Fibroblast of villous mesenchyme (primary cell): ENCODE data around the gene BNC2. TPM values are rescaled to one million over a fixed set of nuclear protein-coding genes. Genes with fewer than 3 reads are reported as not detected.

Experiments used
- DNase-seq: peaks from one replicate; pipeline ENCODE4 v3.0.0-alpha.2; 2010; ENCODE audit warnings: low read depth
- H3K4me3 ChIP-seq: 2 replicates; pipeline ENCODE4 v1.5.1; 2011; ENCODE audit warnings: low read depth, mild to moderate bottlenecking, low read length
- CTCF ChIP-seq: IDR thresholded peaks from 2 replicates; pipeline ENCODE4 v1.5.1; 2012; ENCODE audit warnings: low read depth, mild to moderate bottlenecking, low read length; ENCODE audit not compliant: insufficient read depth
- total RNA-seq: library from RNA; depleted of rRNA; stranded (reverse); fragments of >200 nt; gene quantifications from 2 replicates; pipeline ENCODE4 v1.2.3, GENCODE V29; 2012

The BNC2 gene
- total RNA-seq, 1 donor, result 33.7 TPM

GRCh38 chr9:16532681-16533450, 337.6 kb downstream of the BNC2 start:
- no peak for TF ChIP-seq CTCF
- DNase-seq, result peak; percentile 86
- no peak overlapping the region for H3K4me3 ChIP-seq

- no peak for DNase-seq
- TF ChIP-seq CTCF, result no peak
- no peak overlapping the region for H3K4me3 ChIP-seq
Observed at GRCh38 chr9:16532272-16532671, 338.2 kb downstream of the BNC2 start.

GRCh38 chr9:16530669-16531642, 339.5 kb downstream of the BNC2 start:
- peak; percentile 66 for DNase-seq
- peak overlapping the region; percentile 4 for H3K4me3 ChIP-seq
- no peak for TF ChIP-seq CTCF

GRCh38 chr9:16527573-16527972, 342.9 kb downstream of the BNC2 start:
- no peak overlapping the region for H3K4me3 ChIP-seq
- DNase-seq, result no peak

GRCh38 chr9:16526380-16526779, 344.1 kb downstream of the BNC2 start:
- DNase-seq, result no peak
- no peak for TF ChIP-seq CTCF
- no peak overlapping the region for H3K4me3 ChIP-seq

More at GRCh38 chr9:16527573-16527972, 342.9 kb downstream of the BNC2 start:
- TF ChIP-seq CTCF, result no peak

- H3K4me3 ChIP-seq, result no peak overlapping the region
- no peak for TF ChIP-seq CTCF
- DNase-seq, result no peak
Observed at GRCh38 chr9:16524823-16525222, 345.6 kb downstream of the BNC2 start.
